T follicular helper cell (primary cell): ENCODE results near the gene CNOT4.
"Not testable (repeated sequence)": the region's sequence is repeated elsewhere in the genome, so short reads cannot be mapped to it uniquely, and the experiment has no call there.

Experiments
- DNase-seq: peaks from one replicate; pipeline ENCODE4 v3.0.0-alpha.2; 2020; ENCODE audit warnings: low read depth

Gene CNOT4

GRCh38 chr7:135514856-135515255 is 5.0 kb upstream of the CNOT4 start:
- no peak for DNase-seq

- DNase-seq = peak; percentile 6
These were observed 2.4 kb upstream of the CNOT4 start for GRCh38 chr7:135512135-135512887.

GRCh38 chr7:135510592-135511183 is 786 bp upstream of the CNOT4 start:
- DNase-seq = no peak

- DNase-seq = no peak
These were observed 388 bp downstream of the CNOT4 start for GRCh38 chr7:135509589-135509838.

- DNase-seq = no peak
These were observed 866 bp downstream of the CNOT4 start for GRCh38 chr7:135508883-135509588.

- no peak for DNase-seq
These were observed 8.5 kb downstream of the CNOT4 start for GRCh38 chr7:135501402-135501801.

GRCh38 chr7:135499818-135500217 is 10.1 kb downstream of the CNOT4 start:
- DNase-seq = no peak

GRCh38 chr7:135497161-135497560 is 12.7 kb downstream of the CNOT4 start:
- not testable (repeated sequence) for DNase-seq

GRCh38 chr7:135493362-135493761 is 16.5 kb downstream of the CNOT4 start:
- DNase-seq = no peak

- no peak for DNase-seq
These were observed 17.8 kb downstream of the CNOT4 start for GRCh38 chr7:135492151-135492550.

GRCh38 chr7:135490783-135491182 is 19.1 kb downstream of the CNOT4 start:
- DNase-seq = no peak

- DNase-seq = no peak
These were observed 20.1 kb downstream of the CNOT4 start for GRCh38 chr7:135489791-135490190.

- DNase-seq = no peak
These were observed 23.5 kb downstream of the CNOT4 start for GRCh38 chr7:135486261-135486920.

- DNase-seq = no peak
These were observed 28.3 kb downstream of the CNOT4 start for GRCh38 chr7:135481598-135481979.

GRCh38 chr7:135480966-135481597 is 28.8 kb downstream of the CNOT4 start:
- DNase-seq = no peak

GRCh38 chr7:135475521-135475920 is 34.4 kb downstream of the CNOT4 start:
- DNase-seq = no peak

GRCh38 chr7:135469705-135470104 is 40.2 kb downstream of the CNOT4 start:
- not testable (repeated sequence) for DNase-seq

GRCh38 chr7:135467207-135467711 is 42.6 kb downstream of the CNOT4 start:
- DNase-seq = no peak

- DNase-seq = no peak
These were observed 43.3 kb downstream of the CNOT4 start for GRCh38 chr7:135466442-135467206.

- DNase-seq = no peak
These were observed 46.0 kb downstream of the CNOT4 start for GRCh38 chr7:135463908-135464307.

GRCh38 chr7:135459951-135460567 is 49.8 kb downstream of the CNOT4 start:
- DNase-seq = no peak
